K562 (cell line): ENCODE measurements around the gene IRF2BP2.

Experiments used
- CTCF ChIP-seq, 3 experiments: IDR thresholded peaks in 2 of 3; conservative IDR thresholded peaks in 1 of 3; 2 replicates each; pipeline ENCODE4 v1.5.1; 2011 to 2012; ENCODE audit warnings: low read length in 3 of 3, mild to moderate bottlenecking in 3 of 3, control low read depth in 2 of 3, improper control_type of control experiment in 1 of 3, inconsistent platforms in 1 of 3, low read depth in 1 of 3, mixed read lengths in 1 of 3, moderate library complexity in 1 of 3; ENCODE audit not compliant: insufficient read depth in 2 of 3
- ELF4 ChIP-seq: fragments of 450-650 bp; formaldehyde crosslinking; IDR thresholded peaks from 2 replicates; pipeline ENCODE4 v1.4.0; 2022; ENCODE audit warnings: missing genetic modification characterization
- IRF2 ChIP-seq: sonication (generic); formaldehyde crosslinking; IDR thresholded peaks from 2 replicates; pipeline ENCODE4 v1.8.1; 2022; ENCODE audit warnings: mild to moderate bottlenecking, missing genetic modification reagents
- JUNB ChIP-seq: fragments of 450-650 bp; formaldehyde crosslinking; conservative IDR thresholded peaks from 2 replicates; pipeline ENCODE4 v1.4.0; 2020; ENCODE audit warnings: mild to moderate bottlenecking
- MTF1 ChIP-seq: fragments of 250-450 bp; sonication (Bioruptor Pico); IDR thresholded peaks from 2 replicates; pipeline ENCODE4 v1.9.0; 2021; ENCODE audit warnings: moderate library complexity, mild to moderate bottlenecking, inconsistent platforms, borderline replicate concordance
- NCOA2 ChIP-seq, 2 experiments: fragments of 450-650 bp; IDR thresholded peaks; 2 replicates each; pipeline ENCODE4 v1.6.1; 2018; ENCODE audit warnings: mild to moderate bottlenecking in 2 of 2, moderate library complexity in 1 of 2; ENCODE audit not compliant: partially characterized antibody in 2 of 2
- SMC3 ChIP-seq: conservative IDR thresholded peaks from 2 replicates; pipeline ENCODE4 v1.6.1; 2011; ENCODE audit warnings: low read depth, low read length, improper control_type of control experiment; ENCODE audit not compliant: insufficient read depth
- TCF7L2 ChIP-seq: fragments of 150-350 bp; IDR thresholded peaks from 2 replicates; pipeline ENCODE4 v1.6.1; 2016; ENCODE audit warnings: low read depth, mild to moderate bottlenecking, low read length, moderate library complexity
- ZFX ChIP-seq: sonication (generic); formaldehyde crosslinking; IDR thresholded peaks from 2 replicates; pipeline ENCODE4 v1.8.0; 2022; ENCODE audit warnings: mild to moderate bottlenecking, missing genetic modification reagents, moderate library complexity
- ZNF785 ChIP-seq: fragments of 250-450 bp; sonication (Bioruptor Pico); IDR thresholded peaks from 2 replicates; pipeline ENCODE4 v1.4.0; 2020; ENCODE audit warnings: mild to moderate bottlenecking

GRCh38 chr1:234618737-234619049, 8.7 kb upstream of the IRF2BP2 start:
- no peak for TF ChIP-seq NCOA2 (IDR thresholded peaks at IDR 0.05; ENCODE audit: partially characterized antibody in 2 of 2)
- TF ChIP-seq ELF4 = no peak
- TF ChIP-seq ZNF785 (CRISPR knock-in tag) = no peak
- TF ChIP-seq CTCF (IDR thresholded peaks at IDR 0.05 in 2 of 3, conservative IDR thresholded peaks at IDR 0.05 in 1 of 3; ENCODE audit: insufficient read depth in 2 of 3, low read depth in 1 of 3, low read length in 3 of 3) = no peak
- no peak for TF ChIP-seq SMC3
- no peak for TF ChIP-seq MTF1
- no peak for TF ChIP-seq TCF7L2
- TF ChIP-seq ZFX (CRISPR knock-in tag) = no peak
- no peak for TF ChIP-seq JUNB (CRISPR knock-in tag)
- no peak for TF ChIP-seq IRF2 (CRISPR knock-in tag)
